Epidermal melanocyte (primary cell): Measurements from ENCODE around the gene PPM1H.

Experiments used
- DNase-seq: peaks from one replicate; pipeline ENCODE4 v3.0.0; 2011; ENCODE audit warnings: low spot score; ENCODE audit not compliant: insufficient read length

Gene PPM1H

DNA sequence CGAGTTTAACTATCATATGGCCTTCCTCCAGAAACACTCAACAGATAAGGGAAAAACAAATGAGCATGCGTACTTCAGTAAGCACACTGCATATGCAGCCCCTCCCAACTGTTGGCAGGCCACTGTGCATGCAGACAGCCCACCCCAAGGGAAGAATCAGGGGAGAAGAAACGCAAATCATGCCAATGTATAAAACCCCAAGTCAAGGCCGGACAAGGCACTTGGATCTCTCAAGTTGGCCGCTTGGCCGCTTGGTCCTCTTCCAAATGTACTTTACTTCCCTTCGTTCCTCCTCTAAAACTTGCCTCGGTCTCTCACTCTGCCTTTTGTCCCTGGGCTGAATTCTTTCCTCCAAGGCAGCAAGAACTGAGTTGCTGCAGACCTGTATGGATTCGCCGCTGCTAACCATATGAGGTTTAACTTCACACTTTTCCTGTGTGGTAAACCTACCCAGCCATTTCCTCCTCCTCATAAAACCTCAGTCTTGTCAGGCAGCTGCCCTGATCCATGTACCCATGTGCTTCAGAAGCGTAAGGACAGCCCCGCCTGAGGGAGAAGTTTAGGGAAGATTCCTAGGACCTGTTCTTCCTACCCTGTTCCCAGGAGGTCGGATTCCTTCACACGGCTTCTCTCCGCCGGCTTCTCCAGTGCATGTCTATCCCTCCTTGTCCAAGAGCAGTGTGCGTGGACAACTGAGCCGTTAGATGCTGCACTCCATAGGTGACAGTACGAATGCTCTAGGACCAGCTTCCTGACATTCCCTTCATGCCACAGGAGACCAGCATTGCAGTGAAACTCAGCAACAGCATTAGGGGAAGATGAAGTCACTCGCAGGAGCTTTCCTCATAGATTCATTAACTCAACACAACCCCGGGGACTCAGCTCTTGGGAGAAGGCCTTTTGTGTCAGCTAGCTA, 280.4 kb downstream of the PPM1H start:
- DNase-seq = no peak

- DNase-seq = no peak
These were observed 281.2 kb downstream of the PPM1H start for GRCh38 chr12:62653740-62654139.

GRCh38 chr12:62653304-62653703, 281.6 kb downstream of the PPM1H start:
- DNase-seq = no peak

GRCh38 chr12:62651138-62651537, 283.8 kb downstream of the PPM1H start:
- no peak for DNase-seq

- no peak for DNase-seq
These were observed 285.4 kb downstream of the PPM1H start for GRCh38 chr12:62649412-62650138.

DNA sequence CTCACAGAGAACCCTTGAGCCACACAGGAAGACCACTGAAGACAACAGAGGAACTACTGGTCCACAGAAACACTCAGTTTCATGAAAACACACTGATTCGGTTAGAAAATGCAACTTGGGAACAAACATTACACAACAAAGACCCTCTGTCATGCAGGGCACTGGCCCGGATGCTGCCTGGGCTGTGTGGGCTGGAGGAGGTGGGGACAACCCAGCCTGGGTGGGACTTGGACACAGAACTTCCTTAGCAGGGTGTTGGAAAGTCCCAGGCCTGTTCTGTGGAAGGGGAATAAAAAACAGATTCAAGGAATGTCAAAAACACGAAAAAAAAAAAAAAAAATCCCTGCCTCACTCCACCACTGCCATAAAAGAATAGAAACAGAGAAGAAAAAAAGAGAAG, 287.4 kb downstream of the PPM1H start:
- DNase-seq = no peak

GRCh38 chr12:62646566-62646965, 288.4 kb downstream of the PPM1H start:
- DNase-seq = no peak

GRCh38 chr12:62643486-62643885, 291.5 kb downstream of the PPM1H start:
- no peak for DNase-seq

- no peak for DNase-seq
These were observed 292.5 kb downstream of the PPM1H start for GRCh38 chr12:62642486-62642885.

DNA sequence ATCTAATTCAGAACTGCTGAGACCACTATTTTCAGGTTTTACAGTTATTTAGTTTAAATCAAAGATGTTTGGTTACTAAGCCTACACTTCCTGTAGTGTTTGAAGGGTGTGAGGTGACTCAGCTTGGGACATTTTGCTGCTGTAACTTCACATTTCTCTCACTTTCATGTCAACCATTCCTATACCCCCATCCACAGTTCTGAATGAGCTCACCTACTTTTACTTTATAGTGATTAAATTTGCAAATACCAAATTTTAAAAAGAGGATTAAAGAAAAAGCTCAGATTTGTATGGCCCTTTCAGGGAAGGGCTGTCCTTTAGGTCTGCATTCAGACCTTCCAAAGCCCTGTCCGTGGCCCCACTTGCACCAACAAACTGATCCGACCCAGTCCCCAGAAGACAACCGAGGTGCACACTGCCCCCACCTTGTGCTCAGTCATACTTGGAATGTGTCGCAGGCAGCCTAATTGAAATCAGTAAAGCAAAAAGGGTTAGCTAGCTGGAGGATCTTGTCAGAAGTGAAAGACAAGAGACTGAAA, 294.0 kb downstream of the PPM1H start:
- DNase-seq = no peak

- no peak for DNase-seq
These were observed 297.3 kb downstream of the PPM1H start for GRCh38 chr12:62637679-62638078.

GRCh38 chr12:62635649-62636048, 299.3 kb downstream of the PPM1H start:
- DNase-seq = no peak

GRCh38 chr12:62632411-62632918, 302.5 kb downstream of the PPM1H start:
- peak; percentile 85 for DNase-seq

DNA sequence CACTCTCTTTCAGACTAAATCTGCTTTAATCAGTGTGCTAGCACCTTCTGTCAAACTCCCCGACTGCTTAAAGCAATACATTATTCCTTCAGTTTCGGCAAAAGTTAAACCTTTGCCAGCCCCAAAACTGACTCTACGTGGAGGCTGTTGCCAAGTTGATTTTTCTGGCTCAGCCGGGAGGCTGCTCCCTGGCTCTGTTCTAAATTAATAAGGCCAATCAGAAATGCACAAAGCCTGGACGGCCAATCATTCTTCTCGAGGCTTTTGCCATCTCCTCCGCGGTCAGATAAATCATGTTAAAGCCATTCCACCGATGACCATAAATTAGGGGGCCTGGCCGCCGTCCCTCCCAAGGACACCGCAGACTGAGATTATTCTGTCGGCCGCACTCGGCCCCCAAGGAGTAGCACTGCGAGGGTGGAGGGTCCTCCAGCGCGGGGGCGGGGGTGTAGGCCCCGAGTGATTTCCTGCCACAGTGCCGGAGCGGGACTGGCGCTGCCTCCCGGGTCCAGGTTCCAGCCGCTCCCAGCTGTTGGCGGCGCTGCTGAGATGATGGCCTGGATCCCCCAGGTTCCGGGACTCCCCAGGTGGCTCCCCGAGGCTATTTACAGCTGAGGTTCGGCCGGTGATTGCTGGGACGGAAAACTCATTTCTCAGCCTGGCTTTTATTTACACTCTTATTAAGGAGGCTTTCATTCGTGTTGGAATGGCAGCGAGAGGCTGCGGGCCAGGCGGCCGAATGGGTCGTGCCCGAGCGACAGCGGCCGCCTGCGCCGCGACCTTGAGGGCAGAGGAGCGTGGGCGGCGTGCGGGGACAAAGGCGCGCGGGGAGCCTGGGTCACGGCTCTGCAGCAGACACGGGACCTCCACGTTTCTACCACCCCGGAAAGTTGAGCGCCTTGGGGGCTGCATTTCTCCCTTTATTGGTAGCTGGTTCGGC, 303.2 kb downstream of the PPM1H start:
- peak; percentile 91 for DNase-seq

GRCh38 chr12:62629971-62630739, 304.8 kb downstream of the PPM1H start:
- DNase-seq = no peak

- DNase-seq = no peak
These were observed 305.5 kb downstream of the PPM1H start for GRCh38 chr12:62629413-62629812.

DNA sequence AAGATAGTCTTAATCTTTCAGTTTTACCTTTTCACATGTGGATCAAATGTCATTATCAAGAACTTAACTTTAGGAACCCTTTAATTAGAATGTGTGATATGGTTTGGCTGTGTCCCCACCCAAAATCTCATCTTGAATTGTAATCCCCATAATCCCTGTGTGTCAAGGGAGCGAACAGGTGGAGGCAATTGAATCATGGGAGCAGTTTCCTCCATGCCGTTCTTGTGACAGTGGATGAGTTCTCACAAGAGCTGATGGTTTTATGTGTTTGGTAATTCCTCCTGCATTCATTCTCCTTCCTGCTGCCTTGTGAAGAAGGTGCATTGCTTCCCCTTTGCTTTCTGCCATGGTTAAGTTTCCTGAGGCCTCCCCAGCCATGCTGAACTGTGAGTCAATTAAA, 307.8 kb downstream of the PPM1H start:
- no peak for DNase-seq

- no peak for DNase-seq
These were observed 309.7 kb downstream of the PPM1H start for GRCh38 chr12:62625228-62625627.

DNA sequence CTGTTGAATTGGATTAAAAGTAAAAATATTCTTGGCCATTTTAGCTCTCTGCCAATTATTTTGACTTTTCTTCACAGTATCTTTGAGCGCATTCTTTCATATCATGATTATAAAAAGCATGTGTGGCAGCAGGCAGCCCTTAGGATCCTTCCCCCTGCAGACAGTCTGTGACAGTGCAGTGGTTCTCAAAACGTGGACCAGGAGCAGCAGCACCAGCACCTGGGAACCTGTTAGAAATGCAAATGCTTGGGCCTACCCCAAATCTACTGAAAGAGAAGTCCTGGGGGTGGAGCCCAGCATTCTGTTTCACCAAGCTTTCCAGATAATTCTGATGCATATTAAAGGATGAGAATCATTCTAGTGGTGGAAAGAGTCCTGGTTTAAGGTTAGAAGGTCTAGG, 312.8 kb downstream of the PPM1H start:
- DNase-seq = no peak

DNA sequence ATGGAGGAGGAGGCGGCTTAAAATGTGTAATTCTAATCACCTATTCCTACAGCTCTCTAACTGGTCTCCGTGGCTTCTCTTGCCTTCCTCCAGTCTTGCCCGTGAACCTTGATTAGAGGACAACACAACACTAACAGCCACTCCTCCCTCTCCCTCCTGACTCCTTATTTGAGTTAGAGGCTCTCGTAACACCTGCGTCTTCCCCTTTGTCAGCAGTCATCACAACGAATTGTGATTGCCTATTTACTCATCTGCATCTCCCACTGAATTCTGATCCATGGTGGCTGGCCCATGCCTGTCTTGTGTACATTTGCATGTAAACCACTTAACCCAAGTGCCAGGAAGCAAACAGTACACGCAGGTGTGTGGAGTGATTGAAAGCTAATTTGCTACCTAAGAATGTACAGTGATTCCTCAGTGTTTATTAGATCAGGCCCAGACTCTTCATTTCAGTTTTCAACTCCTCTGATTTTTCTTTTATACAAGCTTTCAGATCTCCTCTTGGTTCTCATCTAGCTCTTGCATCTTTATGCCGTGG, 313.8 kb downstream of the PPM1H start:
- no peak for DNase-seq
